LoVo (cell line): ENCODE data around the gene HMGCLL1.
A peak's percentile ranks its signal among the peaks of the same experiment; 100 is the strongest.

Source experiments
- DNase-seq: peaks from one replicate; pipeline ENCODE4 v3.0.0-alpha.2; 2016; ENCODE audit warnings: low spot score

The HMGCLL1 gene

GRCh38 chr6:55578537-55579363, at the start of gene HMGCLL1:
Gene HMGCLL1, minus strand, starts transcription at chr6:55579192. Its CDS starts 137 bp downstream, at chr6:55579055.
- no peak for DNase-seq

- no peak for DNase-seq
Observed at GRCh38 chr6:55621993-55622392, 43.0 kb upstream of the HMGCLL1 start.

GRCh38 chr6:55621244-55621643, 42.3 kb upstream of the HMGCLL1 start:
- no peak for DNase-seq

GRCh38 chr6:55617272-55617671, 38.3 kb upstream of the HMGCLL1 start:
- peak; percentile 21 for DNase-seq

- no peak for DNase-seq
Observed at GRCh38 chr6:55604021-55604420, 25.0 kb upstream of the HMGCLL1 start.

- no peak for DNase-seq
Observed at GRCh38 chr6:55601120-55601519, 22.1 kb upstream of the HMGCLL1 start.

- DNase-seq = no peak
Observed at GRCh38 chr6:55594442-55594841, 15.4 kb upstream of the HMGCLL1 start.

- no peak for DNase-seq
Observed at GRCh38 chr6:55584654-55585354, 5.8 kb upstream of the HMGCLL1 start.

GRCh38 chr6:55576811-55577210, 2.2 kb downstream of the HMGCLL1 start:
- no peak for DNase-seq

GRCh38 chr6:55574556-55574955, 4.4 kb downstream of the HMGCLL1 start:
- no peak for DNase-seq

GRCh38 chr6:55569638-55570037, 9.4 kb downstream of the HMGCLL1 start:
- DNase-seq = no peak

- no peak for DNase-seq
Observed at GRCh38 chr6:55568808-55569439, 10.1 kb downstream of the HMGCLL1 start.

GRCh38 chr6:55567558-55567957, 11.4 kb downstream of the HMGCLL1 start:
- DNase-seq = no peak

GRCh38 chr6:55566036-55566710, 12.8 kb downstream of the HMGCLL1 start:
- DNase-seq = no peak

GRCh38 chr6:55562318-55562717, 16.7 kb downstream of the HMGCLL1 start:
- no peak for DNase-seq

- no peak for DNase-seq
Observed at GRCh38 chr6:55560290-55560885, 18.6 kb downstream of the HMGCLL1 start.

GRCh38 chr6:55557146-55557545, 21.8 kb downstream of the HMGCLL1 start:
- DNase-seq = no peak

GRCh38 chr6:55545791-55546190, 33.2 kb downstream of the HMGCLL1 start:
- no peak for DNase-seq

- DNase-seq = no peak
Observed at GRCh38 chr6:55543633-55544309, 35.2 kb downstream of the HMGCLL1 start.

GRCh38 chr6:55541024-55541423, 38.0 kb downstream of the HMGCLL1 start:
- DNase-seq = no peak

- no peak for DNase-seq
Observed at GRCh38 chr6:55536391-55536956, 42.5 kb downstream of the HMGCLL1 start.
